HepG2 (cell line): ENCODE measurements around the gene ELOVL6. TPM values are rescaled to one million over a fixed set of nuclear protein-coding genes. Genes with fewer than 3 reads are reported as not detected.

Experiments
- FOXK2 ChIP-seq: fragments of 450-650 bp; IDR thresholded peaks from 2 replicates; pipeline ENCODE4 v1.6.1; 2016
- HMGA1 ChIP-seq: sonication (generic); formaldehyde crosslinking; conservative IDR thresholded peaks from 2 replicates; pipeline ENCODE4 v1.4.0; 2020; ENCODE audit warnings: missing genetic modification reagents
- MIER3 ChIP-seq: IDR thresholded peaks from 2 replicates; pipeline ENCODE4 v1.6.1; 2016; ENCODE audit warnings: missing compliant biosample characterization, borderline replicate concordance
- SIX1 ChIP-seq: sonication (generic); formaldehyde crosslinking; IDR thresholded peaks from 2 replicates; pipeline ENCODE4 v1.4.0; 2020; ENCODE audit warnings: missing genetic modification reagents, borderline replicate concordance
- SNAPC2 ChIP-seq: sonication (generic); formaldehyde crosslinking; IDR thresholded peaks from 2 replicates; pipeline ENCODE4 v1.8.1; 2022; ENCODE audit warnings: mild to moderate bottlenecking, missing genetic modification reagents
- SP140L ChIP-seq: sonication (generic); formaldehyde crosslinking; IDR thresholded peaks from 2 replicates; pipeline ENCODE4 v1.4.0; 2020; ENCODE audit warnings: missing genetic modification reagents, borderline replicate concordance
- ZNF224 ChIP-seq: sonication (generic); formaldehyde crosslinking; IDR thresholded peaks from 2 replicates; pipeline ENCODE4 v1.5.0; 2020; ENCODE audit warnings: mild to moderate bottlenecking, missing genetic modification reagents
- ZNF264 ChIP-seq: sonication (generic); formaldehyde crosslinking; IDR thresholded peaks from 2 replicates; pipeline ENCODE4 v1.4.0; 2020; ENCODE audit warnings: missing genetic modification reagents
- ZNF382 ChIP-seq: sonication (generic); formaldehyde crosslinking; IDR thresholded peaks from 2 replicates; pipeline ENCODE4 v1.5.0; 2020; ENCODE audit warnings: missing genetic modification reagents, mild to moderate bottlenecking, borderline replicate concordance
- ZNF468 ChIP-seq: sonication (generic); formaldehyde crosslinking; IDR thresholded peaks from 2 replicates; pipeline ENCODE4 v1.8.0; 2022; ENCODE audit warnings: mild to moderate bottlenecking, moderate library complexity, missing genetic modification reagents
- ZNF577 ChIP-seq: sonication (generic); formaldehyde crosslinking; IDR thresholded peaks from 2 replicates; pipeline ENCODE4 v1.4.0; 2020; ENCODE audit warnings: mild to moderate bottlenecking, low read depth, missing genetic modification reagents, borderline replicate concordance
- polyA plus RNA-seq, 8 experiments: library from polyadenylated mRNA; depleted of rRNA in 3 of 8; stranded (reverse) in 7 of 8; unstranded in 1 of 8; fragments of >200 nt; fragmentation: Illumina TruSeq in 4 of 8; extraction: Trizol in 4 of 8; gene quantifications; 2 replicates each; pipeline versions ENCODE4 v1.2.1 to v1.2.3, GENCODE V29; 2011 to 2016; ENCODE audit warnings: low read depth in 4 of 8, missing spikeins in 1 of 8, mixed read lengths in 1 of 8; ENCODE audit not compliant: insufficient read depth in 1 of 8
- total RNA-seq, 5 experiments: library from RNA; depleted of rRNA; stranded (reverse); fragments of >200 nt; fragmentation: Illumina TruSeq; extraction: Trizol; gene quantifications; 2 replicates each; pipeline ENCODE4 v1.2.3, GENCODE V29; 2016; ENCODE audit warnings: low read depth in 1 of 5
- TF ChIP-seq, protein P1 (sequence below): sonication (generic); formaldehyde crosslinking; IDR thresholded peaks from 2 replicates; pipeline ENCODE4 v1.4.0; 2020; ENCODE audit warnings: missing genetic modification reagents, borderline replicate concordance
- TF ChIP-seq, protein P2 (sequence below): sonication (generic); formaldehyde crosslinking; IDR thresholded peaks from 2 replicates; pipeline ENCODE4 v1.5.0; 2020; ENCODE audit warnings: missing genetic modification reagents, mild to moderate bottlenecking, borderline replicate concordance
- TF ChIP-seq, protein P3 (sequence below), 2 experiments: fragments of 450-650 bp in 1 of 2; sonication (generic) in 1 of 2; formaldehyde crosslinking; IDR thresholded peaks; 2 replicates each; pipeline versions ENCODE4 v1.5.0 to v1.8.0; 2020 to 2022; ENCODE audit warnings: mild to moderate bottlenecking in 1 of 2, missing genetic modification reagents in 1 of 2
- TF ChIP-seq, protein P4 (sequence below): sonication (generic); formaldehyde crosslinking; IDR thresholded peaks from 2 replicates; pipeline ENCODE4 v1.5.0; 2020; ENCODE audit warnings: missing genetic modification reagents
- TF ChIP-seq, protein P5 (sequence below), 2 experiments: sonication (generic) in 1 of 2; formaldehyde crosslinking in 1 of 2; IDR thresholded peaks; 2 replicates each; pipeline versions ENCODE4 v1.4.0 to v1.6.1; 2018 to 2020; ENCODE audit warnings: missing genetic modification reagents in 2 of 2, borderline replicate concordance in 1 of 2, low read depth in 1 of 2, mild to moderate bottlenecking in 1 of 2, missing biosample characterization in 1 of 2
- TF ChIP-seq, protein P6 (sequence below): IDR thresholded peaks from 2 replicates; pipeline ENCODE4 v1.6.1; 2012; ENCODE audit warnings: low read length, improper control_type of control experiment

The ELOVL6 gene
- total and polyA plus RNA-seq, 2 of the 13 experiments (the other 11 are each of a cell fraction or from before 2014, with no cell fraction given): 14.1 to 23.2 TPM

DNA sequence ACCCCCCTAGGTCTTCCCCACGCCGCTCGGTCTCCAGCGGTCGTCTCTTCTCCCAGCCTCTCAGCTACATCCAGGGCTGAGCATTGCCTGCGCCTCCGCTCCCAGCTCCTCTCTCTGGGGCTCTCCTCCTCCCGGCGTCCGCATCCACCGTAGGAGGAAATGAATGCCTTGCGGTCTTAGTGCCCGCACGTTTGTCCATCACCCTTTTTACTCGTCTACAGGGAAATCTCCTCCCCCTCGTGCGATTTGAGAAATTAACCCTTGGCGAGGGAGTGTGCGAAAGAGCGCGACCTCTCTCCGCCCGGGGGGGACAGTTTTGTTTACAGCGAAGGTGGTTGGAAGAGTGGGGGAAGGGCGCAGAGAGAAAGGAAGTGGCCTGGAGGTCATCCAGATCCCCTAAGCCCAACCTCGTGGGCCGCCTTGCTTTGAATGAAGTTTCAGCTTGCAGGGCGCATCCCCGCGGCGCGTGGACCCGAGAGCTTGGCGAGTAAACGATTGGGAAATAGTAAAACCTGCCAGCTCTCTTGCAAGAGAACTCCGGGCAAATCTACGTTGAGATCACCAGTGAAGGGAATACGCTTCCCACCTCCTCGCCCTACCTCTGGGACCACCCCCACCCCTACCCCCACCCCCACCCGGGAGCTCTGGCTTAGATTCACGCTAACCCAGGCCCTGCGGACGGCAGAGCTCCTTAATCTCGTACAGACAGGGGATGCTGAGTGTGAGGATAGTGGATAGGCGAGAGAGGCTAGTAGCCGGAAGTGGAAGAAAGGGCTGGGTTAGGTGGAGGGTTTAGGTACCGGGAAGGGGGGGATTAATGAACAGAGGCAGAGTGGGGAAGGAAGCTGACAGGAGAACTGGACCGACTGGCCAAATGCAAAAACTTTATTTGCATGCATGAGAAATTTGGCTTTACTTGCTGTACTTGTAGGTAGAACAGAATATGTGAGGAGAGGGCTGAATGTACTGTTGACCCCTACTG is at the start of gene ELOVL6 (continued):
- TF ChIP-seq, protein P1, sequence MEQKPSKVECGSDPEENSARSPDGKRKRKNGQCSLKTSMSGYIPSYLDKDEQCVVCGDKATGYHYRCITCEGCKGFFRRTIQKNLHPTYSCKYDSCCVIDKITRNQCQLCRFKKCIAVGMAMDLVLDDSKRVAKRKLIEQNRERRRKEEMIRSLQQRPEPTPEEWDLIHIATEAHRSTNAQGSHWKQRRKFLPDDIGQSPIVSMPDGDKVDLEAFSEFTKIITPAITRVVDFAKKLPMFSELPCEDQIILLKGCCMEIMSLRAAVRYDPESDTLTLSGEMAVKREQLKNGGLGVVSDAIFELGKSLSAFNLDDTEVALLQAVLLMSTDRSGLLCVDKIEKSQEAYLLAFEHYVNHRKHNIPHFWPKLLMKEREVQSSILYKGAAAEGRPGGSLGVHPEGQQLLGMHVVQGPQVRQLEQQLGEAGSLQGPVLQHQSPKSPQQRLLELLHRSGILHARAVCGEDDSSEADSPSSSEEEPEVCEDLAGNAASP (CRISPR knock-in tag): no peak; the same call in 1 of the 2 replicates
- TF ChIP-seq, protein P2, sequence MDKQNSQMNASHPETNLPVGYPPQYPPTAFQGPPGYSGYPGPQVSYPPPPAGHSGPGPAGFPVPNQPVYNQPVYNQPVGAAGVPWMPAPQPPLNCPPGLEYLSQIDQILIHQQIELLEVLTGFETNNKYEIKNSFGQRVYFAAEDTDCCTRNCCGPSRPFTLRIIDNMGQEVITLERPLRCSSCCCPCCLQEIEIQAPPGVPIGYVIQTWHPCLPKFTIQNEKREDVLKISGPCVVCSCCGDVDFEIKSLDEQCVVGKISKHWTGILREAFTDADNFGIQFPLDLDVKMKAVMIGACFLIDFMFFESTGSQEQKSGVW (CRISPR knock-in tag): no peak
- TF ChIP-seq HMGA1 (CRISPR knock-in tag) (no peak), ZNF224 (CRISPR knock-in tag) (no peak), SNAPC2 (no peak), ZNF264 (CRISPR knock-in tag) (0 out of 2 replicates have a peak, but pooled peaks have one; percentile 33), SP140L (CRISPR knock-in tag) (peak; percentile 39; the same call in 1 of the 2 replicates), ZNF577 (no peak), MIER3 (CRISPR knock-in tag) (peak; percentile 87; the same call in 1 of the 2 replicates), ZNF468 (CRISPR knock-in tag) (no peak), SIX1 (CRISPR knock-in tag) (peak; percentile 15; the same call in 1 of the 2 replicates), FOXK2 (no peak), ZNF382 (CRISPR knock-in tag) (no peak)
- TF ChIP-seq, protein P3, sequence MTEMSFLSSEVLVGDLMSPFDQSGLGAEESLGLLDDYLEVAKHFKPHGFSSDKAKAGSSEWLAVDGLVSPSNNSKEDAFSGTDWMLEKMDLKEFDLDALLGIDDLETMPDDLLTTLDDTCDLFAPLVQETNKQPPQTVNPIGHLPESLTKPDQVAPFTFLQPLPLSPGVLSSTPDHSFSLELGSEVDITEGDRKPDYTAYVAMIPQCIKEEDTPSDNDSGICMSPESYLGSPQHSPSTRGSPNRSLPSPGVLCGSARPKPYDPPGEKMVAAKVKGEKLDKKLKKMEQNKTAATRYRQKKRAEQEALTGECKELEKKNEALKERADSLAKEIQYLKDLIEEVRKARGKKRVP (CRISPR knock-in tag; IDR thresholded peaks at IDR 0.05): no peak; a peak in 1 of 4 replicates
- TF ChIP-seq, protein P4, sequence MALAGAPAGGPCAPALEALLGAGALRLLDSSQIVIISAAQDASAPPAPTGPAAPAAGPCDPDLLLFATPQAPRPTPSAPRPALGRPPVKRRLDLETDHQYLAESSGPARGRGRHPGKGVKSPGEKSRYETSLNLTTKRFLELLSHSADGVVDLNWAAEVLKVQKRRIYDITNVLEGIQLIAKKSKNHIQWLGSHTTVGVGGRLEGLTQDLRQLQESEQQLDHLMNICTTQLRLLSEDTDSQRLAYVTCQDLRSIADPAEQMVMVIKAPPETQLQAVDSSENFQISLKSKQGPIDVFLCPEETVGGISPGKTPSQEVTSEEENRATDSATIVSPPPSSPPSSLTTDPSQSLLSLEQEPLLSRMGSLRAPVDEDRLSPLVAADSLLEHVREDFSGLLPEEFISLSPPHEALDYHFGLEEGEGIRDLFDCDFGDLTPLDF (CRISPR knock-in tag): no peak
- TF ChIP-seq, protein P5, sequence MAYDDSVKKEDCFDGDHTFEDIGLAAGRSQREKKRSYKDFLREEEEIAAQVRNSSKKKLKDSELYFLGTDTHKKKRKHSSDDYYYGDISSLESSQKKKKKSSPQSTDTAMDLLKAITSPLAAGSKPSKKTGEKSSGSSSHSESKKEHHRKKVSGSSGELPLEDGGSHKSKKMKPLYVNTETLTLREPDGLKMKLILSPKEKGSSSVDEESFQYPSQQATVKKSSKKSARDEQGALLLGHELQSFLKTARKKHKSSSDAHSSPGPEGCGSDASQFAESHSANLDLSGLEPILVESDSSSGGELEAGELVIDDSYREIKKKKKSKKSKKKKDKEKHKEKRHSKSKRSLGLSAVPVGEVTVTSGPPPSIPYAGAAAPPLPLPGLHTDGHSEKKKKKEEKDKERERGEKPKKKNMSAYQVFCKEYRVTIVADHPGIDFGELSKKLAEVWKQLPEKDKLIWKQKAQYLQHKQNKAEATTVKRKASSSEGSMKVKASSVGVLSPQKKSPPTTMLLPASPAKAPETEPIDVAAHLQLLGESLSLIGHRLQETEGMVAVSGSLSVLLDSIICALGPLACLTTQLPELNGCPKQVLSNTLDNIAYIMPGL (CRISPR knock-in tag; IDR thresholded peaks at IDR 0.05; ENCODE audit: borderline replicate concordance in 1 of 2, low read depth in 1 of 2): peak; percentile 58 to 82; a peak in 3 of 4 replicates
- TF ChIP-seq, protein P6, sequence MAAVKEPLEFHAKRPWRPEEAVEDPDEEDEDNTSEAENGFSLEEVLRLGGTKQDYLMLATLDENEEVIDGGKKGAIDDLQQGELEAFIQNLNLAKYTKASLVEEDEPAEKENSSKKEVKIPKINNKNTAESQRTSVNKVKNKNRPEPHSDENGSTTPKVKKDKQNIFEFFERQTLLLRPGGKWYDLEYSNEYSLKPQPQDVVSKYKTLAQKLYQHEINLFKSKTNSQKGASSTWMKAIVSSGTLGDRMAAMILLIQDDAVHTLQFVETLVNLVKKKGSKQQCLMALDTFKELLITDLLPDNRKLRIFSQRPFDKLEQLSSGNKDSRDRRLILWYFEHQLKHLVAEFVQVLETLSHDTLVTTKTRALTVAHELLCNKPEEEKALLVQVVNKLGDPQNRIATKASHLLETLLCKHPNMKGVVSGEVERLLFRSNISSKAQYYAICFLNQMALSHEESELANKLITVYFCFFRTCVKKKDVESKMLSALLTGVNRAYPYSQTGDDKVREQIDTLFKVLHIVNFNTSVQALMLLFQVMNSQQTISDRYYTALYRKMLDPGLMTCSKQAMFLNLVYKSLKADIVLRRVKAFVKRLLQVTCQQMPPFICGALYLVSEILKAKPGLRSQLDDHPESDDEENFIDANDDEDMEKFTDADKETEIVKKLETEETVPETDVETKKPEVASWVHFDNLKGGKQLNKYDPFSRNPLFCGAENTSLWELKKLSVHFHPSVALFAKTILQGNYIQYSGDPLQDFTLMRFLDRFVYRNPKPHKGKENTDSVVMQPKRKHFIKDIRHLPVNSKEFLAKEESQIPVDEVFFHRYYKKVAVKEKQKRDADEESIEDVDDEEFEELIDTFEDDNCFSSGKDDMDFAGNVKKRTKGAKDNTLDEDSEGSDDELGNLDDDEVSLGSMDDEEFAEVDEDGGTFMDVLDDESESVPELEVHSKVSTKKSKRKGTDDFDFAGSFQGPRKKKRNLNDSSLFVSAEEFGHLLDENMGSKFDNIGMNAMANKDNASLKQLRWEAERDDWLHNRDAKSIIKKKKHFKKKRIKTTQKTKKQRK: no peak
